ENCODE measurements around the gene TUBA3C.
"Not testable (repeated sequence)": the region's sequence is repeated elsewhere in the genome, so short reads cannot be mapped to it uniquely, and the experiment has no call there.

The TUBA3C gene

GRCh38 chr13:19179916-19180315 lies 1.7 kb downstream of the TUBA3C start:
- no peak overlapping the region for H3K4me2 ChIP-seq (ENCODE audit: low read depth, low read length, poor library complexity, severe bottlenecking)
- no peaks in the 10 kb centered on the region for H3K36me3 ChIP-seq (ENCODE audit: low read length)
- H3K9me3 ChIP-seq (ENCODE audit: insufficient read depth, low read length) = no peaks in the 10 kb centered on the region
- H3K9me2 ChIP-seq (replicated peaks; ENCODE audit: insufficient read depth, low read length) = no peaks in the 10 kb centered on the region
- H2AFZ ChIP-seq (ENCODE audit: low read depth, low read length, severe bottlenecking) = no peak overlapping the region
- no peak overlapping the region for H3K27ac ChIP-seq (ENCODE audit: low read depth, low read length)
- no peaks in the 10 kb centered on the region for H3F3A ChIP-seq (ENCODE audit: insufficient read depth)
- no peak overlapping the region for H3K4me3 ChIP-seq (ENCODE audit: insufficient read depth, low read length, poor library complexity, severe bottlenecking)
- no peaks in the 10 kb centered on the region for H3K27me3 ChIP-seq (ENCODE audit: low read length)
- no peaks in the 10 kb centered on the region for H3K79me2 ChIP-seq (ENCODE audit: insufficient read depth, low read length)
- no peaks in the 10 kb centered on the region for H4K20me1 ChIP-seq (ENCODE audit: low read depth, low read length)
- H3K9ac ChIP-seq (ENCODE audit: low read length) = no peak overlapping the region
- TF ChIP-seq, protein P1, sequence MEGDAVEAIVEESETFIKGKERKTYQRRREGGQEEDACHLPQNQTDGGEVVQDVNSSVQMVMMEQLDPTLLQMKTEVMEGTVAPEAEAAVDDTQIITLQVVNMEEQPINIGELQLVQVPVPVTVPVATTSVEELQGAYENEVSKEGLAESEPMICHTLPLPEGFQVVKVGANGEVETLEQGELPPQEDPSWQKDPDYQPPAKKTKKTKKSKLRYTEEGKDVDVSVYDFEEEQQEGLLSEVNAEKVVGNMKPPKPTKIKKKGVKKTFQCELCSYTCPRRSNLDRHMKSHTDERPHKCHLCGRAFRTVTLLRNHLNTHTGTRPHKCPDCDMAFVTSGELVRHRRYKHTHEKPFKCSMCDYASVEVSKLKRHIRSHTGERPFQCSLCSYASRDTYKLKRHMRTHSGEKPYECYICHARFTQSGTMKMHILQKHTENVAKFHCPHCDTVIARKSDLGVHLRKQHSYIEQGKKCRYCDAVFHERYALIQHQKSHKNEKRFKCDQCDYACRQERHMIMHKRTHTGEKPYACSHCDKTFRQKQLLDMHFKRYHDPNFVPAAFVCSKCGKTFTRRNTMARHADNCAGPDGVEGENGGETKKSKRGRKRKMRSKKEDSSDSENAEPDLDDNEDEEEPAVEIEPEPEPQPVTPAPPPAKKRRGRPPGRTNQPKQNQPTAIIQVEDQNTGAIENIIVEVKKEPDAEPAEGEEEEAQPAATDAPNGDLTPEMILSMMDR (IDR thresholded peaks at IDR 0.05; ENCODE audit: insufficient read depth, low read length, poor library complexity, severe bottlenecking) = no peak
- TF ChIP-seq EZH2phosphoT487 (conservative IDR thresholded peaks at IDR 0.05; ENCODE audit: low read length) = no peak

GRCh38 chr13:19178901-19179593 lies 2.6 kb downstream of the TUBA3C start:
- no peak overlapping the region for H3K4me3 ChIP-seq (ENCODE audit: insufficient read depth, low read length, poor library complexity, severe bottlenecking)
- no peaks in the 10 kb centered on the region for H4K20me1 ChIP-seq (ENCODE audit: low read depth, low read length)
- H3K9me3 ChIP-seq (ENCODE audit: insufficient read depth, low read length) = no peaks in the 10 kb centered on the region
- no peaks in the 10 kb centered on the region for H3K27me3 ChIP-seq (ENCODE audit: low read length)
- H3K9ac ChIP-seq (ENCODE audit: low read length) = no peak overlapping the region
- H3K4me2 ChIP-seq (ENCODE audit: low read depth, low read length, poor library complexity, severe bottlenecking) = no peak overlapping the region
- no peaks in the 10 kb centered on the region for H3K36me3 ChIP-seq (ENCODE audit: low read length)
- no peak overlapping the region for H2AFZ ChIP-seq (ENCODE audit: low read depth, low read length, severe bottlenecking)
- no peak overlapping the region for H3K27ac ChIP-seq (ENCODE audit: low read depth, low read length)
- no peaks in the 10 kb centered on the region for H3K79me2 ChIP-seq (ENCODE audit: insufficient read depth, low read length)
- TF ChIP-seq, protein P1 (IDR thresholded peaks at IDR 0.05; ENCODE audit: insufficient read depth, low read length, poor library complexity, severe bottlenecking) = no peak
- no peak for TF ChIP-seq EZH2phosphoT487 (conservative IDR thresholded peaks at IDR 0.05; ENCODE audit: low read length)
- no peaks in the 10 kb centered on the region for H3K9me2 ChIP-seq (replicated peaks; ENCODE audit: insufficient read depth, low read length)
- no peaks in the 10 kb centered on the region for H3F3A ChIP-seq (ENCODE audit: insufficient read depth)

DNA sequence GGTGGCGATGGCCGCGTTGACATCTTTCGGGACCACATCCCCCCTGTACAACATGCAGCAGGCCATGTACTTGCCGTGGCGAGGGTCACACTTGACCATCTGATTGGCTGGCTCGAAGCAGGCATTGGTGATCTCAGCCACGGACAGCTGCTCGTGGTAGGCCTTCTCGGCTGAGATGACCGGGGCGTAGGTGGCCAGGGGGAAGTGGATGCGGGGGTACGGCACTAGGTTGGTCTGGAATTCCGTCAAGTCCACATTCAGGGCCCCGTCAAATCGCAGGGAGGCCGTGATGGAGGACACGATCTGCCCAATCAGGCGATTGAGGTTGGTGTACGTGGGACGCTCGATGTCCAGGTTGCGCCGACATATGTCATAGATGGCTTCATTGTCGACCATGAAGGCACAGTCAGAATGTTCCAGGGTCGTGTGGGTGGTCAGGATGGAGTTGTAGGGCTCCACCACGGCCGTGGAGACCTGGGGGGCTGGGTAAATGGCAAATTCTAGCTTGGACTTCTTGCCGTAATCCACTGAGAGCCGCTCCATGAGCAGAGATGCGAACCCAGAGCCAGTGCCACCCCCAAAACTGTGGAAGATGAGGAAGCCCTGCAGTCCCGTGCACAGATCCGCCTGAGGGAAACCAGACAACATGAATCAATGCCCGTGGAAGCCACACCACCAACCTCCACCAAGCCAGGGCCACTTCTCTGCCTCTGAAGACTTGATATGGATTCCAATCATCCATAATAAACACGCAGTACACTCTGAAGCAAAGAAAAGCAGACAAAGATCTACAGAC lies 4.4 kb downstream of the TUBA3C start:
- not testable (repeated sequence) for H3F3A ChIP-seq (ENCODE audit: insufficient read depth); H3K9ac ChIP-seq (ENCODE audit: low read length); H3K4me2 ChIP-seq (ENCODE audit: low read depth, low read length, poor library complexity, severe bottlenecking); H3K79me2 ChIP-seq (ENCODE audit: insufficient read depth, low read length); H3K4me3 ChIP-seq (ENCODE audit: insufficient read depth, low read length, poor library complexity, severe bottlenecking); H3K27ac ChIP-seq (ENCODE audit: low read depth, low read length); H3K9me3 ChIP-seq (ENCODE audit: insufficient read depth, low read length); H4K20me1 ChIP-seq (ENCODE audit: low read depth, low read length); H3K27me3 ChIP-seq (ENCODE audit: low read length); H3K36me3 ChIP-seq (ENCODE audit: low read length); H3K9me2 ChIP-seq (replicated peaks; ENCODE audit: insufficient read depth, low read length); H2AFZ ChIP-seq (ENCODE audit: low read depth, low read length, severe bottlenecking)

DNA sequence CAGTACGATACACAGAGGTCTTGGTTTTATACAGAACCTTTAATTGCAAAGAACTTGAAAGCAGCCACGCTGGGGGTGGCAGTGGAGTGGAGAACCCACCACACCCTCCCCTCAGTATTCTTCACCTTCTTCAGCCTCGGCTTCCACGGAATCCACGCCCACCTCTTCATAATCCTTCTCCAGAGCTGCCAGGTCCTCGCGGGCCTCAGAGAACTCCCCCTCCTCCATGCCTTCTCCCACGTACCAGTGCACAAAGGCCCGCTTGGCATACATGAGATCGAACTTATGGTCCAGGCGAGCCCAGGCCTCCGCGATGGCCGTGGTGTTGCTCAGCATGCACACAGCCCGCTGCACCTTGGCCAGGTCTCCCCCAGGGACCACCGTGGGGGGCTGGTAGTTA lies 7.9 kb downstream of the TUBA3C start:
- Histone ChIP-seq H3K9me2 (replicated peaks; ENCODE audit: insufficient read depth, low read length) (no peaks in the 10 kb centered on the region), H2AFZ (ENCODE audit: low read depth, low read length, severe bottlenecking) (no peak overlapping the region), H3K36me3 (ENCODE audit: low read length) (no peaks in the 10 kb centered on the region), H3K4me3 (ENCODE audit: insufficient read depth, low read length, poor library complexity, severe bottlenecking) (no peak overlapping the region), H3K79me2 (ENCODE audit: insufficient read depth, low read length) (no peaks in the 10 kb centered on the region), H3K9ac (ENCODE audit: low read length) (no peak overlapping the region), H3K27ac (ENCODE audit: low read depth, low read length) (no peak overlapping the region), H3K27me3 (ENCODE audit: low read length) (no peaks in the 10 kb centered on the region), H4K20me1 (ENCODE audit: low read depth, low read length) (no peaks in the 10 kb centered on the region), H3F3A (ENCODE audit: insufficient read depth) (no peaks in the 10 kb centered on the region), H3K9me3 (ENCODE audit: insufficient read depth, low read length) (no peaks in the 10 kb centered on the region), H3K4me2 (ENCODE audit: low read depth, low read length, poor library complexity, severe bottlenecking) (no peak overlapping the region)
- TF ChIP-seq, protein P1 (IDR thresholded peaks at IDR 0.05; ENCODE audit: insufficient read depth, low read length, poor library complexity, severe bottlenecking) = no peak
- TF ChIP-seq EZH2phosphoT487 (conservative IDR thresholded peaks at IDR 0.05; ENCODE audit: low read length) = no peak
